Activated CD8-positive, alpha-beta memory T cell treated with anti-CD3 and anti-CD28 coated beads, Interleukin-2, amount 50 U/mL, for 1 hour (primary cell): Measurements from ENCODE around the gene KLF11.

Experiments used
- DNase-seq: peaks from one replicate; pipeline ENCODE4 v3.0.0-alpha.2; 2020; ENCODE audit errors: extremely low read depth

Gene KLF11

DNA sequence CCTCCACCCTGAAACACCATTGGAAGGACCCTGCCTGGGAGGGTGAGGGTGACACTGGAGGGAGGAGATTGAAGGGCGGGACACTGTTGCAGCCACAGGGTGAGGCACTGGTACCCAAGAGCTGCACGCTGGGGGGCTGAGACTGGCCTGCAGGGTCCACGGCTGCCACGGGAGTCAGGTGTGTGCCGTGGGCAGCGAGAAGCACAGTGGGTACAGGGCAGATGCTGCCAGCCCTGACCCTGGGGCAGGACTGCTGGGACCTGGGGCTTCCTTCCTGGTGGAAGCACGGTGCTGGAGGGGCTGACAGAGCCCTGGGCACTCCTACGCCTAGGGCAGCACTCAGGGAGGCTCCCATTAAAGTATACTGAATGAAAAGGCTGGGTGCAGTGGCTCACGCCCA is 20.2 kb downstream of the KLF11 start:
- DNase-seq: no peak

DNA sequence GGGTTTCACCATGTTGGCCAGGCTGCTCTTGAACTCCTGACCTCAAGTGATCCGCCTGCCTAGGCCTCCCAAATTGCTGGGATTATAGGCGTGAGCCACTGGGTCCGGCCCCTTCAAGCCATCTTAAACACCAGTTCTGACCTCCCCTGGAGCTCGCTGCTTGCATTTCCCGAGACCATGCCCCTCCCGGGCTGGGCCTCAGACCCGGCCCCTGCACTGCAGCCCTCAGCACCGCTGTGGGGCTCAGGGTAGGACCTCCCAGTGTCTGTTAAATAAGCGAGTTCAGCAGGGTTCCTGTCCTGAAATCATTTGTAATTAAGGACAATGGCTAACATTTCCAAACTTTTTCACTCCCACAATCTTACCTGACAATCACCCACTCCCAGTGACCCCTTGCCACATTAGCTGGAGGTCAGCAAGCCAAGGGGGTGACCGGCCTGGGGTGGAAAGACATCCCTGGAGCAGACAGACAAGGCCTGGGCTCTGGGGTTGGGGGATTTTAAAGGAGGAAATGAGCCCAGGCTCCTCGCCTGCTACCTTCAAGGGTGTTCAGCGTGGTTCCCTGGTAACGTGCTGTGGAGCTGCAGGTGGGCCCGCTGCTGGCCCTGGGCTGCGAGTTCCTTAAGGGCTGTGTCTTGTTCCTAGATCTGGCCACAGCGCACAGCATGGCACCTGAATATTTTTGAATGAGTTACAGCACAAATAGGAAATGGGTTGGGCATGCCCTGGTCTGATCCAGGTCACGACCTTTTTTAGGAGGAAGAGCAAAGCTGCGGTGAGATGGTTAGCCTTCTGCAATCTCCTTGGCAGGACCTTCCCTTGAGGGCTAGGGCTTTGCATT is 21.8 kb downstream of the KLF11 start:
- no peak for DNase-seq

DNA sequence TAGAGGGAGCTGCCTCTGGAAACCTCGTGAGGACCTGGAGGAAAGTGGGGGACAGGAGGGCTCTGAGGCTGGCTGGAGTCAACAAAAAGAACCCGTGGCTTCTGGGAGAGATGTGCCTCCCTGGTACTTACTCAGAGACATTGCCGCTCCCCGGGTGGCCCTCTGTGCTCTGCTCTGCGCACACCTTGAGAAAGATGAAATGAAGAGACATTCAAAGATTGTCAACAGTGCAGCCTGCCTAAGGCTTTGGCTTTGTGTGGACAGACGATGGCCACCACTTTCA is 22.4 kb downstream of the KLF11 start:
- DNase-seq: no peak

DNA sequence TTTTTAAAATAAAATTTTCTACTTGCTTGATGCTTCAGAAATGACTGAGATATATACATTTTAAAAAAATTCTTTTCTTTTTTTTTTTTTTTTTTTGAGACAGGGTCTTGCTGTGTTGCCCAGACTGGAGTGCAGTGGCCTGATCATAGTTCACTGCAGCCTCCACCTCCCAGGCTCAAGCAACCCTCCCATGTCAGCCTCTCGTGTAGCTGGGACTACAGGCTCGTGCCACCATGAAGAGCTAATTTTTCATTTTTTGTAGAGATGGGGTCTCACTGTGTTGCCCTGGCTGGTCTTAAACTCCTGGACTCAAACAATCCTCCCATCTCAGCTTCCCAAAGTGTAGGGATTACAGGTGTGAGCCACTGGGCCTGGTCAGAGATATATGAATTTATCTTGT is 24.0 kb downstream of the KLF11 start:
- DNase-seq: no peak

DNA sequence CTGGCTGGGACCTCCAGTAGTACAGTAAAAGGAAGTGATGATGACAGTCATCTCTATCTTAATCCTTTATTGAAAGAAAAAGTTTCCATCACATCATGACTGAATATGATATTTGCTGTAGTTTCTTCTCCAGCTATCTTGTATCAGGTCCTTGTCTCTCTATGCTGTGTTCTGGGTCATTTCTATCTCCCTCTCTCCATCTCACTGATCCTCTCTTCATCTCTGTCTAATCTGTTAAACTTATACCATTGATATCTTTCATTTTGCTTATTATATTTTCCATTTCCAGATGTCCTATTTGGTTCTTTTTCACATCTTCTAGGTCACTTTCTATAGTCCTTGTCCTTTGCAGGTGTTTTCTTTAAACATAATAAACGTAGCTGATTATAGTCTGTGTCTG is 24.5 kb downstream of the KLF11 start:
- DNase-seq: no peak

DNA sequence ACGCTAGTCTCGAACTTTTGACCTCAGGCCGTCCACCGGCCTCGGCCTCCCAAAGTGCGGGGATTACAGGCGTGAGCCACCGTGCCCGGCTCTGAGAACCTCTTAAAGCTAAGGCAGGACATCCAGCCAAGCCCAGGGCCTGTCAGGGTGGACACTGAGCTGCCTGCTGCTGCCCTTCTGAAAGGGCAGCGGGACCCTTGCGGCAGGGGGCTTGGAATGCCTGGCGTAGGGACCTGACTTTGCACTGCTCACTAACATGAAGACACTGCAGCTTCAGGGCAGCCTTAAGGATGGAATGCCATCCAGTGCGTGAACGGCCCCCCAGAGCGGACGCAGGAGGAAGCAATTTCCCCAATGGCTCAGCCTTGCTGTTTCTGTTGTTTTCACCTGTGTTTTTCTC is 27.8 kb downstream of the KLF11 start:
- no peak for DNase-seq

DNA sequence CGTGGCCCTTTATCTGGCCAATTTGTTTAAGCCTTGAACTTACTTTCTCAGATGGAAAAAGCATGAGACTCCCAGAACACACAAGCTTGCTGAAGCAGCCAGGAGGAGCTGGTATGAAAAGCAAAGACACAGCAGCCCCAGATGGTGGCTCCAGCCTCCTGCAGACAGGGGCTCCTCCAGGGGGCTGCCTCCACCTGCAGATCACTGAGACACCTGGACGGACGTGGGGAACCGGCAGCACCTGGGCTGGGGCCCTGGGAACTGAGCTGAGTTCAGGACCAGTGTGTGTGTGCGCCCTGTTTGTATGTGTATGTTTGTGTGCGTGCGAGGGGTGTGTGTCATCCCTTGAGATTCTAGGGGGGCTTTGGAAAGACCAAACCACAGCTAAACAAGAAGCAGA is 28.2 kb downstream of the KLF11 start:
- no peak for DNase-seq

DNA sequence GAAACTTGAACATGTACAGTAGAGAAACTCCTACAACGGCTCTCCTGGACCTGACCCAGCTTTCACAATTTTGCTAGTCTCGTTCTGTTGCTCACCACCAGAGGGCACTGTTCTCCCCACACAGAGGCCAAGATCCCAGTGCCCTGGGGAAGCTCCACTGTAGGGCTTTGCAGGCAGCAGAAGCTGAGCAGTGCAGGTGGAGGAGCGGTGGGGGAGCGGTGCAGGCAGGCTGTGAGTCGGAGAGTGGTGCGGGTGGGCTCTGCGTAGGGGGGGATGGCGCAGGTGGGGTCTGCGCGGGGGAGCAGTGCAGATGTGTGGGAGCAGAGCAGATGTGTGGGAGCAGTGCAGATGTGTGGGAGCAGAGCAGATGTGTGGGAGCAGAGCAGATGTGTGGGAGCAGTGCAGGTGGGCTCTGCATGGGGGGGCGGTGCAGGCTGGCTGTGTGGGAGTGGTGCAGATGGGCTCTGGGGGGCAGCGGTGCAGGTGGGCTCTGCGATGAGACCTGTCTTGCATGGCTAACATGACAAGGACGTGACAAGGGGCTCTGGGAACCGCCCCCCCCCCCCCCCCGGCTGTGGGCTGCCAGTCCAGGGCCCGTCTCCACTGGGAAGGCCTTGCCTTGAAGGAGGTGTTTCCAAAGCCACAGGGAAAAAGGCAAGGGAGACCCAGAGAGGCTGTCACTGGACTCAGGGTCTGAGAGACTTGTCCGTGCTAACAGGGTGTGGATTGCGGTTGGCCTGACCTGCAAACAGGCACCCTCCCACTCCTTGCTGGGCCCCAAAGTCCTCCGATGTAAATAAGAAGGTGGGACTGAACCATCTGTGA is 29.5 kb downstream of the KLF11 start:
- peak; percentile 49 for DNase-seq

DNA sequence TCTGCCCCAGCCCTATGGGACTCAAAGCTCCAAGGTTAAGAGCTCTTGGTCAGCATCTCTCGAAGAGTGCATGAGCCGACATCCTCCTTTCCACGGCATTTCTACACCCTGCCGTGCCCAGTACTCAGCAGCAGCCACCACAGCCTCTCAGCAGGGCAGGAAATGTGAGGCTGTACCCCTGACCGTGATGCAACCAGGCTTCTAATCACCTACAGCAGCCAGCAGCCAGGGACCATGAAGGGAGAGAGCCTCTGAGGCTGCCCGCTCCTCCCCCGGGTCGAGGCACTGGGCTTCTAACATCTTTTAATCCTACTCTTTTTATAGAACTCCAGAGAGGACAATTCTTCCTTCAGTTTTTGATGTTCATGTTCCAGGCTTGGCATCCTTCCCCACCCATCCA is 30.4 kb downstream of the KLF11 start:
- DNase-seq: no peak

DNA sequence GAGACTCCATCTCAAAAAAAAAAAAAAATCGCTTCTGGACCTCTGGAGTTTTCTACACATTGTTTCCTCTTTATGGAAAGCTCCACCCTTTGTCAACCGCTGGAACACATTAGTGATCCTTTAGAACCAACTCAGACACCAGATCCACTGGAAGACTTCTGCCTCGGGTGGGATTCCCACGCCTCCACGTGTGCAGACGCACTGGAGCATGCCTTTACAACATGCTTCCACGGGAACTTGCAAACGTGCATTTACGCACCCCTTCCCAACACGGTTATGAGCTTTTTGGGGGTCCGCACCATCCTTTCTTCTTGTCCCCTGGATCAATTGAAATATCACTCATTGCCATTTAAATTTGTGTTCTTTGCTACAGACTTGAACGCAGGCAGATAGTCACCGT is 31.8 kb downstream of the KLF11 start:
- DNase-seq: no peak

DNA sequence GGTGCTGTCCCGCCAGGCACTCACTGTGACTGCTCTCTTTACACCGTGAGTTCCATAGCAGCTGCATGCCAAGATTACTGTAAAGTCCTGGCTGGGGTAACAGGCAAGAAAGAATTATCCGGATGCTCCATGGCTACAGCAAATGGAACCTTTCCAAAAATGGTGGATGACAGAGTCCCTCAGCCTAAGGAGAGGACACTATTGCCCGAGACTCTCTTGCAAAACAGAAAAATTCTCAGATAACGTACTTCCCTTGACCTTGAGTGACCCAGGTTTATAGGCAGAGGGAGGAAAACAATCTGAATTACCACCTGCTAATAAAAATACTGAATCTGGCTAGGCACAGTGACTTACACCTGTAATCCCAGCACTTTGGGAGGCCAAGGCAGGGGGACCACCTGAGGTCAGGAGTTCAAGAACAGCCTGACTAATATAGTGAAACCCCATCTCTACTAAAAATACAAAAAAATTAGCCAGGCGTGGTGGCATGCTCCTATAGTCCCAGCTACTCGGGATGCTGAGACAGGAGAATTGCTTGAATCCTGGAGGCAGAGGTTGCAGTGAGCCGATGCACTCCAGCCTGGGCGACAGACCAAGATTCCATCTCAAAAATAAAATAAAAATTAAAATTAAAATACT is 32.3 kb downstream of the KLF11 start:
- DNase-seq: no peak

DNA sequence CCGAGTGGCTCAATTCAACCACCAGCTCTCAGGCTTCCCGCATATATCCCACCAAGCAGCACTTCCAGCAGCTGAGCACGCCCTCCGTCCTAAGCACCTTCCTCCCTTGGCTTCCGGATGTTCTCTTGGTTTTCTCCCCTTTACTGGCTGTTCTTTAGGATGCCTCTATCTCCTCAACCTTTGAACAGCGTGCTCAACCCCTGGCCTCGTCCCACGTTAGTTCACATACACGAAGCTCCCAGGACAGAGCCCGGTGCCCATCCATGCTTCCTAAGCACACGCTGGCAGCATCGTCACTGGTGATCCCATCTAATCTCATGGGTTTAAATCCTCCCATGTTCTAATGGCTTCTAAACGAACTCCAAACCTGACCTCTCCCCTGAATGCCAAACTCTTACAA is 33.2 kb downstream of the KLF11 start:
- DNase-seq: no peak

DNA sequence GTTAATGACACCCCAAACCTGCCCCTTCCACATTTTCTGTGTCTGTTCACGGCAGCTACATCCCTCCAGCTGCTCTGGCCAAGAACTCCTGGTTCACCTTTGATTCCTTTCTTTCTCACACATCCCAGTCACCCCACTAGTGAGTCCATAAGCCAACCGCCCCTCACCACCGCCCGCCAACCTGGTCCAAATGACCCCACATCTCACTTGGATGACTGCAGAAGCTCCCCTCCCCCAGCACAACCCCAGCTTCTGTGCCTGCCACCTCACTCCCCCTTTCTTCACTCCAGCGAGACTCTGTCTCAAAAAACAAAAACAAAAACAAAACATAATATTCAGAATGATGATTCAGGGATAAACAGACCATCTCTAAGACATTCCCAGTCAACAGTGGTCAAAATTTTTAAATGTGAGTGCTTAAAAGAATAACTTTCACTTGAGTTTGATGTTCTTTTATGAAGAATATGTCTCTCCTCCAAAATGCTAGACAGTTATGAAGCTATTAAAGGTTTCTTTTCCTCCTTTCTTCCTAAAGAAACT is 33.7 kb downstream of the KLF11 start:
- no peak for DNase-seq

DNA sequence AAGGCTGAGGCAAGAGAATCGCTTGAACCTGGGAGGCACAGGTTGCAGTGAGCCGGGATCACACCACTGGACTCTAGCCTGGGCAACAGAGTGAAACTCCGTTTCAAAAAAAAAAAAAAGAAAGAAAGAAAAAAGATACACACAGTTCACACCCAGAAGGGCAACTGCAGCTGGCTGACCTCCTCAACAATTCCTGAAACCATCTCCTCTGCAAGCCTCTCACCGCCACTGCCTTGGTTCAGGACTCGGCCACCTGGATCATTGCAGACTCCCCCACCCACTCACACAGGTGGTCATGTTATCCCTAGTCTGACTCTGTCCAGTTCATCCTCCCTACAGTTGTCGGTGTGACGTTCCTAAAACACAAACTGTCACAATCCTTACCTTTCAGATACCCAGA is 34.7 kb downstream of the KLF11 start:
- no peak for DNase-seq

DNA sequence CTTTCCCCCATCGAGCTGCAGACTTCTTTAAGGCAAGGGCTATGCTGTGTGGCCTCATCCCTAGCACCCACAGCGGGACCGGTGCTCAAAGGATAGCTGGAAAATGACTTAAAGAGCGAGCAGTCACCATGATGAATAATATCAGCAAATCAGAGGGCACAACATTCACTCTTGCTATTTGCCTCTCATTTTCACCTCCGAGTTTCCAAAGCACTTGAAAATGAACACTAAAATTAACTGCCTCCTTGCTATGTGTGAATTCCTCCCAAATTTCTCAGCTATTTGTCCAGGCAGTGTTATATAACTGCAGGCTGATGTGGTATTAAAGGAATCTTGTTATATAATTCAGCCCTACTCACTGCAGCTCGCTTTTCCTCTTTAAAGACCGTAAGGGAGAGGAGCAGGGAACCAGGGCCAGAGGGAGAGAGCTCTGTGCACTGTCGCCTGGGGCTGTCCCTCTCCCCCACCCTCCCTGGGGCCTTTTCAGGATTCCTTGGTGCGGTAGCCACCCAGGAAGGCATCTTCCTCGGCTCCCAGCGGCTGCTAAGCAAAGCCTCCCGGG is 35.4 kb downstream of the KLF11 start:
- DNase-seq: no peak

DNA sequence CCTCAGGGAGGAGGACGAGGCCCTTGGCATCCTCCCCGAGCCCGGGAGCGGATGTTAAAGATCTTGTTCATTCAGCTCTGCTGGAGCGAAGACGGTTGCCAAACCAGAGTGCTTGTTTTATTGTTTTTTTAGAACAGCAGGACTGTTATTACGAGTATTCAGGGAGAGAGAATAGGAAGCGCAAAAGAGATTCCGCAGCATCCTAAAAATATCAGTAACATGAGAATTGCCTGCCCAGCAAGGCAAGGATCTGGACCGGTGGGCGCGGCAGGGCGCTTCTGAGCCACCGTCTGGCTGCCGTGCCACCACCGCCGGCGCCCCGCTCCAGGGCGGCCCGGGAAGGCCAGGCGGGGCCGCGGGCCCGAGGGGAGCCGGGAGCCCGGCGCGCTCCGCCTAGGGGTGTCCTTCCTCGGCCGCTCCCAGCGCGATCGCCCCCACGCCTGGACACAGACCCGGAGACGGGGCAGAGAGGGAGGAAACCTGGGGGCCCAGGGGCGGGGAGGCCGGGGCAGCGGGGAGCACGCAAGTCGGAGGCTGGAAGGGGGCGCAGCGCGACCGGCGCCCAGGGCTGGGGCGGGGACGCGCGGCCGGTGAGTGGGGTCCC is 36.0 kb downstream of the KLF11 start:
- DNase-seq: no peak

DNA sequence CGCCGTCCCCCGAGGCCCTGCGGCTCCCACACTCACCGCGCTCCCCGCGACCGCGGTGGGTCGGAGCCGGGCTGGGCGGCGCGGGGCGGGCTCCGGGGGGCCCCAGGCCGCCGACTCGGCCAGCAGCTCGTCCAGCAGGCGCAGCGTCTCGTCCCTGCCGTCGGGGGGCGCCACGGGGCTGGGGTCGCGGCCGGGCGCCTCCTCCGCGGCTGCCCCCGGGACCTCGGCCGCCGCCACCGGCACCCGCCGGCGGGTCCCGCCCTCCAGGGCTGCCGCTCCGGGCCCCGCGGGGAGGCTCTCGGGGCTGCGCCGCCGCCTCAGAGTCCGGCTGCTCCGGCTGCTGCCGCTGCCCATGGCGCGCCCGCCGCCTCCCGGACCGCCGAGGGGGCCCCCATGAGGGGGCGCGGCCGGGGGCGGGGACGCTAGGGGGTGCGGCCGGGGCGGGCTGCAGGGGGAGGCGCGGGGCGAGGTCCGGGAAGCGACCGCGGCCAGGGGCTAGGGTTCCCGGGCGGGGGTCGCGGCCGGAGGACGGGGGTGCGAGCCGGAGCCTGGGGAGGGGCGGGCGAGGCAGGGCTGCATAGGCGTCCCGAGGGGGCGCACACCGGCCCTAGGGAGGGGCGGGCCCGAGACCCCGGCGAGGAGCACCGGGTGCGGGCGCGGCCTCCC is 36.7 kb downstream of the KLF11 start, which contains the start of gene CYS1:
TSS of gene CYS1 (minus strand) at position 542 of the 666 bp plus-strand sequence. CDS start at position 354, 188 bp downstream.
- no peak for DNase-seq

DNA sequence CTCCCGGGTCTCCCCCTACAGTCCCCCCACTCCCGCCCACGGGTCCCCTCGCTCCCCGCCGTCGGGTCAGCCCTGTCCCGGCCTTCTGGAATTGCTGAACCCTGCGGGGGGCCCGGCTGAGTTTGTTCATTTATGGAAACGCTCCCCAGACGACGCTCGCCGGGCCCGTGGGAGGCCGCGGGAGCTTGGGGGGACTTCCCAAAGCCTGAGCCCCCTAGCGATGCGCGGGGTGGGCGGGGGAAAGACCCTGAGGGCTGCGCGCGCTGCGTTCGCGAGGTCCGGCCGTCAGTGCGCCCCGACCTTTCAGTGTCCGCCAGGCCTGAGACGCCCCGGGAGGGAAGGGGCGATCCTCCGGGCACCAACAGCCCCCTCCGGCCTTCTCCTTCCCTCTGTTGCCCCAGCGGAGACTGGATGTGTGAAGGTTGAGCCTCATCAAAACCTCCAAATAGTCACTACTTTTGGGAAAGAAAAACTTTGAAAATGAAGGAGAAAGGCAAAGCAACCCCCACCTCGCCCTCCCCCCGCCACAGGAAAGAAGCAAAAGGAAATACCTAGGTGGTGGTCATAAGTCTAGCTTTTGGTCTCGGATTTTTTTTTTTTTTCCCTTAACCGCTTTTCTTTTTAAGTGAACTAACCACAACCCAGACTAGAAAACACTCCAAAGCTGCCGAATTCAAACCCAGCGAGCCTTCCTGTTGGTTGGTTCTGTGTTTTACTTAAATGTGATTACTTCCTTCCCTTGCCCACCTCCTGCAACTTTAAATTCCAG is 37.4 kb downstream of the KLF11 start:
- peak; percentile 8 for DNase-seq

DNA sequence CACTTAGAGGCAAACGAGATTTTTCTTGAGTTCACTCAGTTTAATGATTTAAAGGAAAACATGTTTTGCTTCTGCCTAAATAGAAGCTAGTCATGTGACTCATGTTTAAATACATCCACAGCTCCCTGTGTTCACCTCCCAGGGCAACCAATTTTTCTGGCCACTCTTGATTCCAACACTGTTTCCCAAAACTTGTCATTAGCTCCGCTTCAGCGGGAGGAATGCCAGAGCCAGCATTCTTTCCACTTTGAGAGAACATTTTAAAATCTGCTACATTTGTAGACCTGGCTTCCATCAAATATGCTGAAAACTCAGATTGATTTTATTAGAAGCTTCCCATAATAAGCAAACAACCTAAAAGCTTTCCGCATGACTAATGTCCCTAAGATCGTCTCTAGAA is 39.7 kb downstream of the KLF11 start:
- no peak for DNase-seq

DNA sequence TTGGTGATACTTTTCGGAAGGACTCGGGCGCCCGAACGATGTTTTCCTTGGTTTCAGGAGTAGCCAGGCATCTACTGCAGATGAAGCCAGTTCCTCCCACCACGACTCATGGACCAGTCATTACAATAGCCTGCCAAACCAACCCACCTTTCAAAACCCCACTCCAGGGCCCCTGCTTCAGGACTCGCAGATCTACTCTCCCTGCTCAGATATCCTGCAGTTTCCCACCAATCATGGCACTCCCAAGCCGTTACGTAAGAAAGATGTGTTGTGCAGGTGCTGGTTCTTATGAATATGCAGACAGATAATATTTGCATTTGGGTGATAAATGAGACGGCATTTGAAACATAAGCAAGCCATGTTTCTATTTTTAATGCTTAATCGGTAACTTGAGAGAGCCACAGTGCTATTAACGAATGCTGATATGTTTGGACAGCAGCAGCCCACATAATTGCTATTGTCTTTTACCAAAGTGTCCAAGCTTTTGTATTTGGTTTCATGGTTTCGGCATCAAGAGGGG is 40.4 kb downstream of the KLF11 start:
- no peak for DNase-seq
